OCI-LY7 (cell line): ENCODE data around the gene ABRAXAS1.

Experiments
- EZH2phosphoT487 ChIP-seq: fragments of 200-600 bp; sonication (generic); IDR thresholded peaks from 2 replicates; pipeline ENCODE4 v1.6.1; 2018; ENCODE audit warnings: low read depth, borderline replicate concordance, mild to moderate bottlenecking, mixed run types, antibody characterized with exemption, low read length, moderate library complexity, mixed read lengths
- TF ChIP-seq, protein P1 (sequence below): fragments of 200-600 bp; sonication (generic); conservative IDR thresholded peaks from 2 replicates; pipeline ENCODE4 v1.5.1; 2014; ENCODE audit warnings: mild to moderate bottlenecking, antibody characterized with exemption, low read length, moderate library complexity, mixed read lengths

DNA sequence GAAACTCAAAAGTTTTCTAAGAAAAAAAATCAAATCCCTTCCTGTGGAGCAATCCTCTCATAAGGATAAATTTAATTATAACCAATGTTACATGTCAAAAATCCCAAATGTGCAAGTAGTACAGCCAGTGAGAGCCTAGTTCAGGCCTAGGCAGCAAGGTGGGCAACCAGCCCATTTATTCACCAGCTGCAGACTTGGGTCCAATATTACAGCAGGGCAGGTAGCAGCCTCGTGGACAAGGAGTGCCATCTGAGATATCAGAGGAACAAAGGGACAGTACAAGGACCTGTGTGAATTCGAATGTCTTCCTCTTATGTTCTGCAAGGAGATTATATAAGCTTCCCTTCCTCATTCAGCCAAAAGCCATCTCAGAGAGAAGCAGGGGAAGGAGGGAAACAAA is 35.9 kb downstream of the ABRAXAS1 start:
- TF ChIP-seq, protein P1, sequence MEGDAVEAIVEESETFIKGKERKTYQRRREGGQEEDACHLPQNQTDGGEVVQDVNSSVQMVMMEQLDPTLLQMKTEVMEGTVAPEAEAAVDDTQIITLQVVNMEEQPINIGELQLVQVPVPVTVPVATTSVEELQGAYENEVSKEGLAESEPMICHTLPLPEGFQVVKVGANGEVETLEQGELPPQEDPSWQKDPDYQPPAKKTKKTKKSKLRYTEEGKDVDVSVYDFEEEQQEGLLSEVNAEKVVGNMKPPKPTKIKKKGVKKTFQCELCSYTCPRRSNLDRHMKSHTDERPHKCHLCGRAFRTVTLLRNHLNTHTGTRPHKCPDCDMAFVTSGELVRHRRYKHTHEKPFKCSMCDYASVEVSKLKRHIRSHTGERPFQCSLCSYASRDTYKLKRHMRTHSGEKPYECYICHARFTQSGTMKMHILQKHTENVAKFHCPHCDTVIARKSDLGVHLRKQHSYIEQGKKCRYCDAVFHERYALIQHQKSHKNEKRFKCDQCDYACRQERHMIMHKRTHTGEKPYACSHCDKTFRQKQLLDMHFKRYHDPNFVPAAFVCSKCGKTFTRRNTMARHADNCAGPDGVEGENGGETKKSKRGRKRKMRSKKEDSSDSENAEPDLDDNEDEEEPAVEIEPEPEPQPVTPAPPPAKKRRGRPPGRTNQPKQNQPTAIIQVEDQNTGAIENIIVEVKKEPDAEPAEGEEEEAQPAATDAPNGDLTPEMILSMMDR: no peak
- no peak for TF ChIP-seq EZH2phosphoT487
